Measurements from ENCODE around the gene EPS8L2. TPM values are rescaled to one million over a fixed set of nuclear protein-coding genes. Genes with fewer than 3 reads are reported as not detected.

The EPS8L2 gene
- total and polyA plus RNA-seq, 9 of the 15 experiments (the other 6 are each of a cell fraction or from before 2014, with no cell fraction given) = 0.75 to 17.0 (median 3.7) TPM

GRCh38 chr11:747158-748006, 41.4 kb downstream of the EPS8L2 start, which contains the start of gene TALDO1 (continued):
- TF ChIP-seq ZNF639 (CRISPR knock-in tag; conservative IDR thresholded peaks at IDR 0.05 in 1 of 2, IDR thresholded peaks at IDR 0.05 in 1 of 2) = peak in 1 of 2 experiments; percentile 55; a peak in 1 of 4 replicates
- TF ChIP-seq HDAC6 (IDR thresholded peaks at IDR 0.05; ENCODE audit: low read depth, low read length) = no peak
- no peak for TF ChIP-seq PHF21A (IDR thresholded peaks at IDR 0.05; ENCODE audit: borderline replicate concordance, low read depth)
- peak; percentile 52 for TF ChIP-seq PRPF4 (IDR thresholded peaks at IDR 0.05; ENCODE audit: insufficient read depth, low read depth, low read length, poor library complexity, severe bottlenecking)
- no peak for TF ChIP-seq ETS2 (tag; IDR thresholded peaks at IDR 0.05; ENCODE audit: borderline replicate concordance, poor library complexity, severe bottlenecking)
- peak; percentile 77; the same call in 1 of the 2 replicates for TF ChIP-seq POLR2AphosphoS5 (IDR thresholded peaks at IDR 0.05; ENCODE audit: control insufficient read depth, insufficient read depth, low read depth, low read length)
- TF ChIP-seq CTBP1 (IDR thresholded peaks at IDR 0.05; ENCODE audit: borderline replicate concordance) = peak; percentile 100
- no peak for TF ChIP-seq XRCC5 (IDR thresholded peaks at IDR 0.05; ENCODE audit: low read depth, low read length)
- TF ChIP-seq PHB (CRISPR knock-in tag; IDR thresholded peaks at IDR 0.05) = no peak
- peak; percentile 62; the same call in 1 of the 2 replicates for TF ChIP-seq THAP7 (CRISPR knock-in tag; IDR thresholded peaks at IDR 0.05)
- TF ChIP-seq ARID4B (CRISPR knock-in tag; IDR thresholded peaks at IDR 0.05) = peak; percentile 57; the same call in 1 of the 2 replicates
- no peak for TF ChIP-seq BRF2 (IDR thresholded peaks at IDR 0.05; ENCODE audit: borderline replicate concordance, insufficient read depth, insufficient read length)
- no peak for TF ChIP-seq ZNF224 (CRISPR knock-in tag; IDR thresholded peaks at IDR 0.05)
- TF ChIP-seq RBM34 (IDR thresholded peaks at IDR 0.05; ENCODE audit: borderline replicate concordance, insufficient read depth, low read length) = no peak
- no peak for TF ChIP-seq CAMTA2 (CRISPR knock-in tag; conservative IDR thresholded peaks at IDR 0.05)
- TF ChIP-seq ZNF764 (CRISPR knock-in tag; IDR thresholded peaks at IDR 0.05; ENCODE audit: low read depth) = no peak
- TF ChIP-seq POU5F1 (IDR thresholded peaks at IDR 0.05; ENCODE audit: borderline replicate concordance, low read depth, low read length, partially characterized antibody) = no peak
- TF ChIP-seq BRD9 (IDR thresholded peaks at IDR 0.05; ENCODE audit: low read depth, partially characterized antibody) = no peak
- TF ChIP-seq ZNF384 (IDR thresholded peaks at IDR 0.05; ENCODE audit: low read depth, low read length) = no peak
